GM18858 (cell line): Measurements from ENCODE around the gene SLC38A1.

Experiments used
- ATAC-seq: cut with Tn5 transposase; IDR thresholded peaks from one replicate; pipeline ENCODE4 v1.9.1; 2021; ENCODE audit not compliant: unreplicated experiment

Gene SLC38A1

DNA sequence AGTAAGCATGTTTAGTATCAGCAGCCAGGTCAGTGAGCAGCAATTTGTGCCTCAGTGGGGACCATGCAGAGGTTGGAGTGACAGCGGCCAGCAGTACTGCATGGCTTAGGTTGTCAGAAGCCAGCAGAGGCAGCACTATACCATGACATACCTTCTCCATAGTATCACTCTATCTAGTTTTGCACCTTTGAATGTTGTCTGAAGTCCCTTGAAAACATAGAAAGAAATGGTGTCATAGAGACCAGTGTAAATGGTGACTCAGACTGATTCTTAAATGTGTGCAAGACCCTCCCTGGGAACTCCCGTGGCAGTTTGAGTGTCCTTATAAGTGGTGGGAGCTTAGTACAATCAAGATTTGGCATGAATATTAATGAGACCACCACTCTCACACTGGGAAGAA lies 124.4 kb downstream of the SLC38A1 start:
- ATAC-seq: no peak

DNA sequence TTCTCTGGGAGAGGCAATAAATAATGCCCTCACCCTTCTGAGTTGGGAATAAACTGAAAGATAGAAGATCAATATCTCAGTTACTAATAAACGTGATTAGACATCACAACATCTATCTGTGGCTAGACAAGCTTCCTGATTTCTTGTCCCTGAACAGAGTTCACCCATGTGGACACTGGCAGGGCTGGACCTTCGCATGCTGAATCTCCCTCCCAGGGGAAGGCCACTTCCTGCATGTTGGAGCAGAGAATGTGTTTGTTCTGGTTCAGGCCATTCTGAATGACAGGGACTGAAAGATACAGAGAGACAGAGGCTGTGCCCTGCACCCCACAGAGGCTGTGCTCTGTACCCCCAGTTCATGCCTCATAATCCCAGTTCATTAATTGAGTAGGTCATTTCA lies 132.6 kb downstream of the SLC38A1 start:
- ATAC-seq: no peak

DNA sequence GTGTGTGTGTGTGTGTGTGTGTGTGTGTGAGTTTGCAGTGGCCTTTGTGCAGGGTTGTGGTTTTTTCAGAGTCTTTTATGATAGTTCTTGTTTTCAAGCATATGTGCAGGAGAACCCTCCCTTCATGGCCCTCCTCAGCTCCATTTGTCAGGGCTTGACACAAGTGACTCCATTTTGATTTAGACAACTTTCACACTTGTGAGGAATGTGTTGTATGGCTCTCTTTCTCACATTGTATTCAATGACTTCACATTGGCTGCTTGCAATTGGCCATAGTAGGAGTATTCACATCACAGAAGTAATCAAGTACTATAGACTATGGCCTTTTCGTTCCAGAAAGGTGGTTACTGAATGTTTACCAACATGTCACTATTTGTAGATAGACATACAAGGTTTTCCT lies 133.1 kb downstream of the SLC38A1 start:
- ATAC-seq: no peak

DNA sequence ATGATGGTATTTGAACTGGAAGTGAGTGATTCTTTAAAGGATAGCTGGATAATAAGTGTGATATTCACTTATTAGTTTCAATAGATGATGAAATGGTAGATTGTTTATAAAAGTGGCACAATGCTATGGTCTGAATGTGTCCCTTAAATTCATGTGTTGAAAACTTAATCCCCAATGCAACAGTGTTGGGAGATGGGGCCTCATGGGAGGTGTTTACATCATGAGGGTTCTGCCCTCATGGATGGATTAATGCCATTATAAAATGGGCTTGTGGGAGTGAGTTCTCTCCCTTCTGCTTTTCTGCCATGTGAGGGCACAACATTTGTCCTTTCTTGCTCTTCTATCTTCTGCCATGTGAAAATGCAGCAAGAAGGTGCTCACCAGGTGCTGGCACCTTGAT lies 134.0 kb downstream of the SLC38A1 start:
- no peak for ATAC-seq

GRCh38 chr12:46134205-46134811 lies 134.5 kb downstream of the SLC38A1 start:
- no peak for ATAC-seq

DNA sequence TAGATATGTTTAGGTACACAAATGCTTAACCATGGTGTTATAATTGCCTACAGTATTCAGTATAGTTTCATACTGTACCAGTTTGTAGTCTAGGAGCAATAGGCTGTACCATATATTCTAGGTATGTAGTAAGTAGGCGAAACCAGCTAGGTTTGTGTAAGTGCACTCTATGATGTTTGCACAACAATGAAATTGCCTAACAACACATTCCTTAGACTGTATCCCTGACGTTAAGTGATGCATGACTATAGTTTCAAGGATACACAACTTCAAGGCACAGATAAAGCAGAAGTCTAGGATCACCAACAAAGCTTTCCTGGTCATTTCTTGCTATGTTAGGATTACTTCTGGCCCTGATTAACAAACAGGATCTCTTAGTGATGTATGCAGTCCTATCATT lies 135.1 kb downstream of the SLC38A1 start:
- ATAC-seq: no peak
